Measurements from ENCODE around the gene PRR19.

PRR19 gene

DNA sequence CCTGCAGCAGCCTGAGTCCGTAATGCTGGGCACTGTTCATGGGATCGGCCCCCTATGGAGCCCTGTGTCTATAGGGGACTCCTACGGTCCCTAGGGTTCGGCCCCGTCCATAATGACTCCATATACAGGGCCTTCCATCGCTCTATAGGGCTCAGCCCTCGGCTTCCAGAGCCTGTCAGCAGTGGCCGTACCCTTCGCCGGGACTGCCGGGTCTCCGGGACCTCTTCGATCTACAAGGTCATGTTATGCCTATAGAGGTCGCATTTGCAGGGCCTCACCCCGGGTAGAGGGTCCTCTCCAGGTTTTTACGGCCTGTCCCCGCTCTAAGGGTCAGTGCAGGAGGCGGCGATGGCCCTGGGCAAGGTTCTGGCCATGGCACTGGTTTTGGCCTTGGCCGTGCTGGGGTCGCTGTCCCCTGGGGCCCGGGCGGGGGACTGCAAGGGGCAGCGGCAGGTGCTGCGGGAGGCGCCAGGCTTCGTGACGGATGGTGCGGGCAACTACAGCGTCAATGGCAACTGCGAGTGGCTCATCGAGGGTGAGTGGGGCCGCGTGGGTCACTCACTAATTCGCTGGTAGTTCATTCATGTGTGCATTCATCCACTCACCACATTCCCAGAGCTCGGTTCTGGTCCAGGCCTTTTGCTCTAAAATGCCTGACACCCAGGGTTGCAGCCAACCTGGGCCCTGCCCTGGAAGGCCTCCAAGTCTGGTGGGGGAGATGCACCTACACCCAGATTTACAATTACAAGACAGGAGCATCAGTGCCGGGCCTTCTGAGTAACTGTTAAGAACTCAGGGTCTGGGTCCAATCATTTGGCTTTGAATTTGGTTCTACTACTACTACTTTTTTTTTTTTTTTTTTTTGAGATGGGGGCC, 24.2 kb downstream of the PRR19 start:
- peak overlapping the region; percentile 85 for H3K4me3 ChIP-seq (ENCODE audit: low read length, poor library complexity, severe bottlenecking)
- H4K20me1 ChIP-seq (ENCODE audit: insufficient read depth, low read length, poor library complexity, severe bottlenecking): peaks cover 17% of the 10 kb centered on the region
- no peaks in the 10 kb centered on the region for H3K27me3 ChIP-seq (ENCODE audit: insufficient read depth, low read length, poor library complexity, severe bottlenecking)
- no peaks in the 10 kb centered on the region for H3K9me3 ChIP-seq (ENCODE audit: insufficient read depth, low read depth, low read length)
- H2AFZ ChIP-seq (ENCODE audit: low read length): peak overlapping the region; percentile 59
- H3K4me1 ChIP-seq (ENCODE audit: insufficient read depth, low read length, poor library complexity, severe bottlenecking): peaks cover 30% of the 10 kb centered on the region
- H3K4me2 ChIP-seq (ENCODE audit: low read depth, low read length, poor library complexity, severe bottlenecking): peak overlapping the region; percentile 92
- no peaks in the 10 kb centered on the region for H3F3A ChIP-seq (ENCODE audit: low read depth)
- peaks cover 45% of the 10 kb centered on the region for H3K79me2 ChIP-seq (ENCODE audit: insufficient read depth, low read length)
- no peak for TF ChIP-seq EZH2phosphoT487 (IDR thresholded peaks at IDR 0.05; ENCODE audit: borderline replicate concordance)
- TF ChIP-seq, protein P1, sequence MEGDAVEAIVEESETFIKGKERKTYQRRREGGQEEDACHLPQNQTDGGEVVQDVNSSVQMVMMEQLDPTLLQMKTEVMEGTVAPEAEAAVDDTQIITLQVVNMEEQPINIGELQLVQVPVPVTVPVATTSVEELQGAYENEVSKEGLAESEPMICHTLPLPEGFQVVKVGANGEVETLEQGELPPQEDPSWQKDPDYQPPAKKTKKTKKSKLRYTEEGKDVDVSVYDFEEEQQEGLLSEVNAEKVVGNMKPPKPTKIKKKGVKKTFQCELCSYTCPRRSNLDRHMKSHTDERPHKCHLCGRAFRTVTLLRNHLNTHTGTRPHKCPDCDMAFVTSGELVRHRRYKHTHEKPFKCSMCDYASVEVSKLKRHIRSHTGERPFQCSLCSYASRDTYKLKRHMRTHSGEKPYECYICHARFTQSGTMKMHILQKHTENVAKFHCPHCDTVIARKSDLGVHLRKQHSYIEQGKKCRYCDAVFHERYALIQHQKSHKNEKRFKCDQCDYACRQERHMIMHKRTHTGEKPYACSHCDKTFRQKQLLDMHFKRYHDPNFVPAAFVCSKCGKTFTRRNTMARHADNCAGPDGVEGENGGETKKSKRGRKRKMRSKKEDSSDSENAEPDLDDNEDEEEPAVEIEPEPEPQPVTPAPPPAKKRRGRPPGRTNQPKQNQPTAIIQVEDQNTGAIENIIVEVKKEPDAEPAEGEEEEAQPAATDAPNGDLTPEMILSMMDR (conservative IDR thresholded peaks at IDR 0.05; ENCODE audit: low read length): peak; percentile 50
- no peaks in the 10 kb centered on the region for H3K36me3 ChIP-seq (ENCODE audit: insufficient read depth, low read length)
- peak overlapping the region; percentile 89 for H3K9ac ChIP-seq (ENCODE audit: low read depth, low read length, poor library complexity, severe bottlenecking)
- no peaks in the 10 kb centered on the region for H3K9me2 ChIP-seq (replicated peaks; ENCODE audit: low read depth, low read length)

DNA sequence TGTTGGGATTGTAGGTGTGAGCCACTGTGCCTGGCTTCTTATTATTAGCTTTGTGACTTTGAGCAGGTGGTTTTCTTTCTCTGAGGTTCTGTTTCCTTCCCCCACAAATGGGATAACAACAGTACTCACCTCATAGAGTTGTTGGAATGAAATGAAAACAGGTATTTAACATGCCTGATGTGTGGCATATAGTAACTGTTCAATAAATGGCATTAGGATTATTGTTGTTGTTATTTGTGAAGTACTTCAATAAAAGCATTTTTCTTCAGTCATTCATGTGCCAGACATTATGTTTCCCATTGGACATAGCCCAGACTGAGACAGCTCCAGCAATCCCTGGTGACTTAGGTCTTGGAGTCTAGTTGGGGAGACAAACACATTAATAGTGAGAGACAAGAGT, 25.0 kb downstream of the PRR19 start:
- Histone ChIP-seq H3K9me3 (ENCODE audit: insufficient read depth, low read depth, low read length) (no peaks in the 10 kb centered on the region), H3K36me3 (ENCODE audit: insufficient read depth, low read length) (no peaks in the 10 kb centered on the region), H3K4me3 (ENCODE audit: low read length, poor library complexity, severe bottlenecking) (peak overlapping the region; percentile 85), H3K4me1 (ENCODE audit: insufficient read depth, low read length, poor library complexity, severe bottlenecking) (peaks cover 30% of the 10 kb centered on the region), H3K9ac (ENCODE audit: low read depth, low read length, poor library complexity, severe bottlenecking) (peak overlapping the region; percentile 89), H4K20me1 (ENCODE audit: insufficient read depth, low read length, poor library complexity, severe bottlenecking) (peaks cover 17% of the 10 kb centered on the region), H3F3A (ENCODE audit: low read depth) (no peaks in the 10 kb centered on the region), H3K9me2 (replicated peaks; ENCODE audit: low read depth, low read length) (no peaks in the 10 kb centered on the region), H3K79me2 (ENCODE audit: insufficient read depth, low read length) (peaks cover 47% of the 10 kb centered on the region), H3K4me2 (ENCODE audit: low read depth, low read length, poor library complexity, severe bottlenecking) (peak overlapping the region; percentile 92), H3K27me3 (ENCODE audit: insufficient read depth, low read length, poor library complexity, severe bottlenecking) (no peaks in the 10 kb centered on the region), H2AFZ (ENCODE audit: low read length) (no peak overlapping the region)
- no peak for TF ChIP-seq EZH2phosphoT487 (IDR thresholded peaks at IDR 0.05; ENCODE audit: borderline replicate concordance)
- TF ChIP-seq, protein P1 (conservative IDR thresholded peaks at IDR 0.05; ENCODE audit: low read length): no peak

DNA sequence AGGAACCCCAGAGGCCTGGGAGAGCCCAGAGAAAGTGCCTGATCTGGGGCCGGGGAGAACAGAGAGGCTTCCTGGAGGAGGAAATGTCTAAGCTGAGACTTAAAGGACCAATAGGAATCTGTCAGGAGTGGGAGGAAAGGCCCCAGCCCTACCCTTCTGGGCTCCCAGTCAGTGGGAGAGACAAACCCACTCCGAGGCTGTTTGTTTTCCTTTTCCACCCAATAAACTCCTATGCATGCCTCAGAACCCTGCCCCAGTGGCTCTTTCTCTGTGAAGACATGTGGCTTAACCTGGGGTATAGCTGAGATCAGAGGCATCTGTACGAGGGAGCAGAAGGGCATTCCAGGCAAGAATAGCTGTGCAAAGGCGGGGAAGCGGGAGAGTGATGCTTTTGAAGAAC, 25.4 kb downstream of the PRR19 start:
- no peaks in the 10 kb centered on the region for H3K36me3 ChIP-seq (ENCODE audit: insufficient read depth, low read length)
- no peaks in the 10 kb centered on the region for H3F3A ChIP-seq (ENCODE audit: low read depth)
- peaks cover 30% of the 10 kb centered on the region for H3K4me1 ChIP-seq (ENCODE audit: insufficient read depth, low read length, poor library complexity, severe bottlenecking)
- no peak overlapping the region for H2AFZ ChIP-seq (ENCODE audit: low read length)
- H3K79me2 ChIP-seq (ENCODE audit: insufficient read depth, low read length): peaks cover 47% of the 10 kb centered on the region
- peak overlapping the region; percentile 85 for H3K4me3 ChIP-seq (ENCODE audit: low read length, poor library complexity, severe bottlenecking)
- no peaks in the 10 kb centered on the region for H3K9me2 ChIP-seq (replicated peaks; ENCODE audit: low read depth, low read length)
- peak overlapping the region; percentile 89 for H3K9ac ChIP-seq (ENCODE audit: low read depth, low read length, poor library complexity, severe bottlenecking)
- no peak for TF ChIP-seq EZH2phosphoT487 (IDR thresholded peaks at IDR 0.05; ENCODE audit: borderline replicate concordance)
- TF ChIP-seq, protein P1 (conservative IDR thresholded peaks at IDR 0.05; ENCODE audit: low read length): no peak
- H4K20me1 ChIP-seq (ENCODE audit: insufficient read depth, low read length, poor library complexity, severe bottlenecking): peaks cover 17% of the 10 kb centered on the region
- no peaks in the 10 kb centered on the region for H3K9me3 ChIP-seq (ENCODE audit: insufficient read depth, low read depth, low read length)
- H3K27me3 ChIP-seq (ENCODE audit: insufficient read depth, low read length, poor library complexity, severe bottlenecking): no peaks in the 10 kb centered on the region
- peak overlapping the region; percentile 92 for H3K4me2 ChIP-seq (ENCODE audit: low read depth, low read length, poor library complexity, severe bottlenecking)
